GM23338 (cell line): ENCODE results near the gene DCLK3. TPM values are rescaled to one million over a fixed set of nuclear protein-coding genes. Genes with fewer than 3 reads are reported as not detected.

ENCODE experiments used
- ATAC-seq: fragments of 200-7000 bp; cut with Tn5 transposase; 3 replicates; pipeline ENCODE4 v1.9.1; 2020
- DNase-seq: peaks from one replicate; pipeline ENCODE4 v3.0.0-alpha.2; 2015; ENCODE audit warnings: low spot score
- H2AFZ ChIP-seq: fragments of 200-600 bp; sonication (generic); 2 replicates; pipeline ENCODE4 v1.8.0; 2016; ENCODE audit warnings: antibody characterized with exemption, mild to moderate bottlenecking, moderate library complexity
- H3F3A ChIP-seq: fragments of 200-600 bp; sonication (generic); replicated peaks from 2 replicates; pipeline ENCODE4 v1.8.0; 2017; ENCODE audit warnings: antibody characterized with exemption, mixed run types, low read depth
- H3K27ac ChIP-seq: fragments of 200-600 bp; sonication (generic); 2 replicates; pipeline ENCODE4 v1.6.1; 2016; ENCODE audit warnings: low read depth
- H3K27me3 ChIP-seq: fragments of 200-600 bp; sonication (generic); 2 replicates; pipeline ENCODE4 v1.8.0; 2016; ENCODE audit warnings: mild to moderate bottlenecking, mixed run types, moderate library complexity; ENCODE audit not compliant: insufficient read depth
- H3K36me3 ChIP-seq: fragments of 200-600 bp; sonication (generic); 2 replicates; pipeline ENCODE4 v1.8.0; 2016; ENCODE audit warnings: mild to moderate bottlenecking; ENCODE audit not compliant: insufficient read depth
- H3K4me1 ChIP-seq: fragments of 200-600 bp; sonication (generic); 2 replicates; pipeline ENCODE4 v1.8.0; 2016; ENCODE audit warnings: mild to moderate bottlenecking, moderate library complexity; ENCODE audit not compliant: insufficient read depth
- H3K4me2 ChIP-seq: fragments of 200-600 bp; sonication (generic); 2 replicates; pipeline ENCODE4 v1.7.1; 2017; ENCODE audit warnings: mixed run types
- H3K4me3 ChIP-seq: fragments of 200-600 bp; sonication (generic); 2 replicates; pipeline ENCODE4 v1.6.1; 2016; ENCODE audit warnings: mixed run types
- H3K79me2 ChIP-seq: fragments of 200-600 bp; sonication (generic); replicated peaks from 2 replicates; pipeline ENCODE4 v1.8.0; 2017; ENCODE audit warnings: mild to moderate bottlenecking; ENCODE audit not compliant: insufficient read depth
- H3K9me2 ChIP-seq: fragments of 200-600 bp; sonication (generic); 2 replicates; pipeline ENCODE4 v1.8.0; 2017; ENCODE audit not compliant: insufficient read depth
- H4K20me1 ChIP-seq: fragments of 200-600 bp; sonication (generic); replicated peaks from 2 replicates; pipeline ENCODE4 v1.8.0; 2017; ENCODE audit warnings: mild to moderate bottlenecking; ENCODE audit not compliant: insufficient read depth
- H3K27ac Mint-ChIP-seq: 2 replicates; pipeline ENCODE4 v1.8.0; 2020; ENCODE audit warnings: inconsistent platforms, mild to moderate bottlenecking, moderate library complexity, mixed read lengths
- H3K27me3 Mint-ChIP-seq: 3 replicates; pipeline ENCODE4 v1.8.0; 2022; ENCODE audit warnings: low read depth, mild to moderate bottlenecking, moderate library complexity, mixed read lengths, inconsistent platforms; ENCODE audit not compliant: insufficient read depth, poor library complexity
- H3K36me3 Mint-ChIP-seq: 3 replicates; pipeline ENCODE4 v1.8.0; 2021; ENCODE audit warnings: low read depth, mild to moderate bottlenecking, inconsistent platforms, moderate library complexity, mixed read lengths
- H3K4me1 Mint-ChIP-seq: 3 replicates; pipeline ENCODE4 v1.8.0; 2020; ENCODE audit warnings: mild to moderate bottlenecking, inconsistent platforms, mixed read lengths
- H3K4me3 Mint-ChIP-seq: 3 replicates; pipeline ENCODE4 v1.8.0; 2021; ENCODE audit warnings: moderate library complexity, mild to moderate bottlenecking, inconsistent platforms, mixed read lengths
- H3K9me3 Mint-ChIP-seq: 3 replicates; pipeline ENCODE4 v1.8.0; 2020; ENCODE audit warnings: moderate library complexity, mild to moderate bottlenecking, inconsistent platforms, mixed read lengths
- CREB1 ChIP-seq: fragments of 250-450 bp; sonication (Bioruptor Pico); IDR thresholded peaks from 2 replicates; pipeline ENCODE4 v1.5.0; 2020; ENCODE audit warnings: low read depth, mild to moderate bottlenecking, moderate library complexity
- EZH2 ChIP-seq: fragments of 200-600 bp; sonication (generic); IDR thresholded peaks from one replicate; pipeline ENCODE4 v1.8.0; 2017; ENCODE audit warnings: antibody characterized with exemption, mild to moderate bottlenecking, low read depth; ENCODE audit not compliant: unreplicated experiment
- EZH2phosphoT487 ChIP-seq: fragments of 200-600 bp; sonication (generic); IDR thresholded peaks from one replicate; pipeline ENCODE4 v1.8.1; 2018; ENCODE audit warnings: antibody characterized with exemption; ENCODE audit not compliant: unreplicated experiment
- JUNB ChIP-seq: IDR thresholded peaks from one replicate; pipeline ENCODE4 v1.6.1; 2016; ENCODE audit warnings: antibody characterized with exemption; ENCODE audit not compliant: unreplicated experiment
- NANOG ChIP-seq: IDR thresholded peaks from 2 replicates; pipeline ENCODE4 v1.6.1; 2016; ENCODE audit warnings: antibody characterized with exemption, borderline replicate concordance
- POLR2AphosphoS5 ChIP-seq: IDR thresholded peaks from 2 replicates; pipeline ENCODE4 v1.6.1; 2016; ENCODE audit warnings: antibody characterized with exemption, low read depth
- STAT1 ChIP-seq: IDR thresholded peaks from one replicate; pipeline ENCODE4 v1.6.1; 2016; ENCODE audit warnings: antibody characterized with exemption; ENCODE audit not compliant: unreplicated experiment
- ZNF114 ChIP-seq: fragments of 250-450 bp; sonication (Bioruptor Pico); IDR thresholded peaks from 2 replicates; pipeline ENCODE4 v1.5.0; 2020; ENCODE audit warnings: mild to moderate bottlenecking, moderate library complexity
- ZNF331 ChIP-seq: fragments of 250-450 bp; sonication (Bioruptor Pico); IDR thresholded peaks from 2 replicates; pipeline ENCODE4 v1.5.0; 2020; ENCODE audit warnings: low read depth, mild to moderate bottlenecking, moderate library complexity
- polyA plus RNA-seq: library from polyadenylated mRNA; unstranded; fragments of >200 nt; fragmentation: Nextera tagmentation; extraction: Ambion mirVana; gene quantifications from 2 replicates; pipeline ENCODE4 v1.2.1, GENCODE V29; 2016
- total RNA-seq: library from RNA; depleted of rRNA; stranded (reverse); fragments of >200 nt; shearing (Covaris generic); gene quantifications from 2 replicates; pipeline ENCODE4 v1.2.3, GENCODE V29; 2014
- TF ChIP-seq, protein P1 (sequence below): IDR thresholded peaks from one replicate; pipeline ENCODE4 v1.6.1; 2018; ENCODE audit warnings: antibody characterized with exemption; ENCODE audit not compliant: unreplicated experiment
- TF ChIP-seq, protein P2 (sequence below), 2 experiments: fragments of 200-600 bp in 1 of 2; sonication (generic) in 1 of 2; conservative IDR thresholded peaks; 2 replicates each; pipeline versions ENCODE4 v1.5.1 to v1.6.1; 2016 to 2017; ENCODE audit warnings: antibody characterized with exemption in 2 of 2, low read depth in 2 of 2, mild to moderate bottlenecking in 2 of 2, moderate library complexity in 1 of 2
- TF ChIP-seq, protein P3 (sequence below): fragments of 250-450 bp; sonication (Bioruptor Pico); IDR thresholded peaks from 2 replicates; pipeline ENCODE4 v1.5.0; 2020; ENCODE audit warnings: mild to moderate bottlenecking, moderate library complexity
- TF ChIP-seq, protein P4 (sequence below): IDR thresholded peaks from 2 replicates; pipeline ENCODE4 v1.6.1; 2016; ENCODE audit warnings: antibody characterized with exemption

DCLK3 gene
- total and polyA plus RNA-seq, 2 experiments from 2014 or later = 0.40 to 0.66 TPM

DNA sequence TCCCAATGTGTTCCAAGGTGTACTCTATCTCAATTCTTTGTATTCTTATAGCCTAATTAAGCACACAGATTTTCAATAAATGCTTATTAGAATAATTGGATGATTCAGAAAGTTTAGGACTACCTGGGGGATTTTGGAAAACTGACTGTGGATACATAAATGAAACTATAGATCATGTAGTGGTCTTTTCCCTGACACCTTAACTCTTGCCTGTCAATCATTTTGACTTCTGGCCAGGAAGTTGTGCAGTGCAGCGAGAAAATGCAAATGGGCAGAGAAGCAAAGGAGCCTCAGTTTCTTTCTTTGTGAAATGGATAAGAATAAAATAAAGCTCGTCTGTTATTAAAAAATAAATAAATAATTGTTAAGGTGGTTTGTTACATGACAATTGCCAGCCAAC is 47.4 kb upstream of the DCLK3 start:
- ATAC-seq (no peak), DNase-seq (no peak)
- peaks cover 7% of the 10 kb centered on the region; the same call in 2 of the 3 replicates for H3K4me1 Mint-ChIP-seq
- Histone ChIP-seq H3K9me2 (no peaks in the 10 kb centered on the region), H3K79me2 (no peaks in the 10 kb centered on the region), H3K27ac (no peak overlapping the region), H3K4me3 (no peak overlapping the region), H2AFZ (no peak overlapping the region), H3K4me1 (no peaks in the 10 kb centered on the region), H3K36me3 (no peaks in the 10 kb centered on the region), H3F3A (no peaks in the 10 kb centered on the region), H3K27me3 (no peaks in the 10 kb centered on the region), H3K4me2 (no peak overlapping the region), H4K20me1 (no peaks in the 10 kb centered on the region)
- peaks cover 7% of the 10 kb centered on the region for H3K27me3 Mint-ChIP-seq
- H3K36me3 Mint-ChIP-seq = no peaks in the 10 kb centered on the region; the same call in 2 of the 3 replicates
- H3K27ac Mint-ChIP-seq = no peak overlapping the region
- H3K9me3 Mint-ChIP-seq = no peaks in the 10 kb centered on the region
- H3K4me3 Mint-ChIP-seq = no peak overlapping the region
- TF ChIP-seq, protein P1, sequence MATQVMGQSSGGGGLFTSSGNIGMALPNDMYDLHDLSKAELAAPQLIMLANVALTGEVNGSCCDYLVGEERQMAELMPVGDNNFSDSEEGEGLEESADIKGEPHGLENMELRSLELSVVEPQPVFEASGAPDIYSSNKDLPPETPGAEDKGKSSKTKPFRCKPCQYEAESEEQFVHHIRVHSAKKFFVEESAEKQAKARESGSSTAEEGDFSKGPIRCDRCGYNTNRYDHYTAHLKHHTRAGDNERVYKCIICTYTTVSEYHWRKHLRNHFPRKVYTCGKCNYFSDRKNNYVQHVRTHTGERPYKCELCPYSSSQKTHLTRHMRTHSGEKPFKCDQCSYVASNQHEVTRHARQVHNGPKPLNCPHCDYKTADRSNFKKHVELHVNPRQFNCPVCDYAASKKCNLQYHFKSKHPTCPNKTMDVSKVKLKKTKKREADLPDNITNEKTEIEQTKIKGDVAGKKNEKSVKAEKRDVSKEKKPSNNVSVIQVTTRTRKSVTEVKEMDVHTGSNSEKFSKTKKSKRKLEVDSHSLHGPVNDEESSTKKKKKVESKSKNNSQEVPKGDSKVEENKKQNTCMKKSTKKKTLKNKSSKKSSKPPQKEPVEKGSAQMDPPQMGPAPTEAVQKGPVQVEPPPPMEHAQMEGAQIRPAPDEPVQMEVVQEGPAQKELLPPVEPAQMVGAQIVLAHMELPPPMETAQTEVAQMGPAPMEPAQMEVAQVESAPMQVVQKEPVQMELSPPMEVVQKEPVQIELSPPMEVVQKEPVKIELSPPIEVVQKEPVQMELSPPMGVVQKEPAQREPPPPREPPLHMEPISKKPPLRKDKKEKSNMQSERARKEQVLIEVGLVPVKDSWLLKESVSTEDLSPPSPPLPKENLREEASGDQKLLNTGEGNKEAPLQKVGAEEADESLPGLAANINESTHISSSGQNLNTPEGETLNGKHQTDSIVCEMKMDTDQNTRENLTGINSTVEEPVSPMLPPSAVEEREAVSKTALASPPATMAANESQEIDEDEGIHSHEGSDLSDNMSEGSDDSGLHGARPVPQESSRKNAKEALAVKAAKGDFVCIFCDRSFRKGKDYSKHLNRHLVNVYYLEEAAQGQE = no peak
- no peak for TF ChIP-seq STAT1
- no peak for TF ChIP-seq EZH2phosphoT487
- TF ChIP-seq, protein P2, sequence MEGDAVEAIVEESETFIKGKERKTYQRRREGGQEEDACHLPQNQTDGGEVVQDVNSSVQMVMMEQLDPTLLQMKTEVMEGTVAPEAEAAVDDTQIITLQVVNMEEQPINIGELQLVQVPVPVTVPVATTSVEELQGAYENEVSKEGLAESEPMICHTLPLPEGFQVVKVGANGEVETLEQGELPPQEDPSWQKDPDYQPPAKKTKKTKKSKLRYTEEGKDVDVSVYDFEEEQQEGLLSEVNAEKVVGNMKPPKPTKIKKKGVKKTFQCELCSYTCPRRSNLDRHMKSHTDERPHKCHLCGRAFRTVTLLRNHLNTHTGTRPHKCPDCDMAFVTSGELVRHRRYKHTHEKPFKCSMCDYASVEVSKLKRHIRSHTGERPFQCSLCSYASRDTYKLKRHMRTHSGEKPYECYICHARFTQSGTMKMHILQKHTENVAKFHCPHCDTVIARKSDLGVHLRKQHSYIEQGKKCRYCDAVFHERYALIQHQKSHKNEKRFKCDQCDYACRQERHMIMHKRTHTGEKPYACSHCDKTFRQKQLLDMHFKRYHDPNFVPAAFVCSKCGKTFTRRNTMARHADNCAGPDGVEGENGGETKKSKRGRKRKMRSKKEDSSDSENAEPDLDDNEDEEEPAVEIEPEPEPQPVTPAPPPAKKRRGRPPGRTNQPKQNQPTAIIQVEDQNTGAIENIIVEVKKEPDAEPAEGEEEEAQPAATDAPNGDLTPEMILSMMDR (conservative IDR thresholded peaks at IDR 0.05; ENCODE audit: low read depth in 2 of 2) = no peak
- TF ChIP-seq CREB1 = no peak
- TF ChIP-seq, protein P3, sequence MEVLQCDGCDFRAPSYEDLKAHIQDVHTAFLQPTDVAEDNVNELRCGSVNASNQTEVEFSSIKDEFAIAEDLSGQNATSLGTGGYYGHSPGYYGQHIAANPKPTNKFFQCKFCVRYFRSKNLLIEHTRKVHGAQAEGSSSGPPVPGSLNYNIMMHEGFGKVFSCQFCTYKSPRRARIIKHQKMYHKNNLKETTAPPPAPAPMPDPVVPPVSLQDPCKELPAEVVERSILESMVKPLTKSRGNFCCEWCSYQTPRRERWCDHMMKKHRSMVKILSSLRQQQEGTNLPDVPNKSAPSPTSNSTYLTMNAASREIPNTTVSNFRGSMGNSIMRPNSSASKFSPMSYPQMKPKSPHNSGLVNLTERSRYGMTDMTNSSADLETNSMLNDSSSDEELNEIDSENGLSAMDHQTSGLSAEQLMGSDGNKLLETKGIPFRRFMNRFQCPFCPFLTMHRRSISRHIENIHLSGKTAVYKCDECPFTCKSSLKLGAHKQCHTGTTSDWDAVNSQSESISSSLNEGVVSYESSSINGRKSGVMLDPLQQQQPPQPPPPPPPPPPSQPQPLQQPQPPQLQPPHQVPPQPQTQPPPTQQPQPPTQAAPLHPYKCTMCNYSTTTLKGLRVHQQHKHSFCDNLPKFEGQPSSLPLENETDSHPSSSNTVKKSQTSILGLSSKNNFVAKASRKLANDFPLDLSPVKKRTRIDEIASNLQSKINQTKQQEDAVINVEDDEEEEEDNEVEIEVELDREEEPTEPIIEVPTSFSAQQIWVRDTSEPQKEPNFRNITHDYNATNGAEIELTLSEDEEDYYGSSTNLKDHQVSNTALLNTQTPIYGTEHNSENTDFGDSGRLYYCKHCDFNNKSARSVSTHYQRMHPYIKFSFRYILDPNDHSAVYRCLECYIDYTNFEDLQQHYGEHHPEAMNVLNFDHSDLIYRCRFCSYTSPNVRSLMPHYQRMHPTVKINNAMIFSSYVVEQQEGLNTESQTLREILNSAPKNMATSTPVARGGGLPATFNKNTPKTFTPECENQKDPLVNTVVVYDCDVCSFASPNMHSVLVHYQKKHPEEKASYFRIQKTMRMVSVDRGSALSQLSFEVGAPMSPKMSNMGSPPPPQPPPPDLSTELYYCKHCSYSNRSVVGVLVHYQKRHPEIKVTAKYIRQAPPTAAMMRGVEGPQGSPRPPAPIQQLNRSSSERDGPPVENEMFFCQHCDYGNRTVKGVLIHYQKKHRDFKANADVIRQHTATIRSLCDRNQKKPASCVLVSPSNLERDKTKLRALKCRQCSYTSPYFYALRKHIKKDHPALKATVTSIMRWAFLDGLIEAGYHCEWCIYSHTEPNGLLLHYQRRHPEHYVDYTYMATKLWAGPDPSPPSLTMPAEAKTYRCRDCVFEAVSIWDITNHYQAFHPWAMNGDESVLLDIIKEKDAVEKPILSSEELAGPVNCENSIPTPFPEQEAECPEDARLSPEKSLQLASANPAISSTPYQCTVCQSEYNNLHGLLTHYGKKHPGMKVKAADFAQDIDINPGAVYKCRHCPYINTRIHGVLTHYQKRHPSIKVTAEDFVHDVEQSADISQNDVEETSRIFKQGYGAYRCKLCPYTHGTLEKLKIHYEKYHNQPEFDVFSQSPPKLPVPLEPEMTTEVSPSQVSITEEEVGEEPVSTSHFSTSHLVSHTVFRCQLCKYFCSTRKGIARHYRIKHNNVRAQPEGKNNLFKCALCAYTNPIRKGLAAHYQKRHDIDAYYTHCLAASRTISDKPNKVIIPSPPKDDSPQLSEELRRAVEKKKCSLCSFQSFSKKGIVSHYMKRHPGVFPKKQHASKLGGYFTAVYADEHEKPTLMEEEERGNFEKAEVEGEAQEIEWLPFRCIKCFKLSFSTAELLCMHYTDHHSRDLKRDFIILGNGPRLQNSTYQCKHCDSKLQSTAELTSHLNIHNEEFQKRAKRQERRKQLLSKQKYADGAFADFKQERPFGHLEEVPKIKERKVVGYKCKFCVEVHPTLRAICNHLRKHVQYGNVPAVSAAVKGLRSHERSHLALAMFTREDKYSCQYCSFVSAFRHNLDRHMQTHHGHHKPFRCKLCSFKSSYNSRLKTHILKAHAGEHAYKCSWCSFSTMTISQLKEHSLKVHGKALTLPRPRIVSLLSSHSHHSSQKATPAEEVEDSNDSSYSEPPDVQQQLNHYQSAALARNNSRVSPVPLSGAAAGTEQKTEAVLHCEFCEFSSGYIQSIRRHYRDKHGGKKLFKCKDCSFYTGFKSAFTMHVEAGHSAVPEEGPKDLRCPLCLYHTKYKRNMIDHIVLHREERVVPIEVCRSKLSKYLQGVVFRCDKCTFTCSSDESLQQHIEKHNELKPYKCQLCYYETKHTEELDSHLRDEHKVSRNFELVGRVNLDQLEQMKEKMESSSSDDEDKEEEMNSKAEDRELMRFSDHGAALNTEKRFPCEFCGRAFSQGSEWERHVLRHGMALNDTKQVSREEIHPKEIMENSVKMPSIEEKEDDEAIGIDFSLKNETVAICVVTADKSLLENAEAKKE (CRISPR knock-in tag) = no peak
- no peak for TF ChIP-seq ZNF331 (CRISPR knock-in tag)
- no peak for TF ChIP-seq NANOG
- TF ChIP-seq, protein P4, sequence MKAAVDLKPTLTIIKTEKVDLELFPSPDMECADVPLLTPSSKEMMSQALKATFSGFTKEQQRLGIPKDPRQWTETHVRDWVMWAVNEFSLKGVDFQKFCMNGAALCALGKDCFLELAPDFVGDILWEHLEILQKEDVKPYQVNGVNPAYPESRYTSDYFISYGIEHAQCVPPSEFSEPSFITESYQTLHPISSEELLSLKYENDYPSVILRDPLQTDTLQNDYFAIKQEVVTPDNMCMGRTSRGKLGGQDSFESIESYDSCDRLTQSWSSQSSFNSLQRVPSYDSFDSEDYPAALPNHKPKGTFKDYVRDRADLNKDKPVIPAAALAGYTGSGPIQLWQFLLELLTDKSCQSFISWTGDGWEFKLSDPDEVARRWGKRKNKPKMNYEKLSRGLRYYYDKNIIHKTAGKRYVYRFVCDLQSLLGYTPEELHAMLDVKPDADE = no peak
- TF ChIP-seq POLR2AphosphoS5 = no peak
- no peak for TF ChIP-seq EZH2
- no peak for TF ChIP-seq ZNF114
- TF ChIP-seq JUNB = no peak
